OCI-LY7 (cell line): ENCODE results near the gene CXCL1. TPM values are rescaled to one million over a fixed set of nuclear protein-coding genes. Genes with fewer than 3 reads are reported as not detected.

ENCODE experiments used
- BruUV-seq: library from RNA; stranded (reverse); fragments of 400-500 nt; replicated peaks from 2 replicates; lab custom pipeline; 2021; lab: Mats Ljungman, UMichigan
- CTCF ChIA-PET: fragments of 300-600 bp; sonication (Branson Sonifier 250); formaldehyde crosslinking; loops from one replicate; lab custom pipeline; 2022; ENCODE audit warnings: antibody characterized with exemption; ENCODE audit not compliant: unreplicated experiment; lab: Charles Lee
- POLR2A ChIA-PET: fragments of 300-600 bp; sonication (Branson Sonifier 250); formaldehyde crosslinking; loops from one replicate; lab custom pipeline; 2022; ENCODE audit warnings: antibody characterized with exemption; lab: Charles Lee
- DNase-seq: peaks from one replicate; pipeline ENCODE4 v3.0.0-alpha.2; 2015; ENCODE audit warnings: low spot score
- H2AFZ ChIP-seq: fragments of 200-600 bp; sonication (generic), shearing (Covaris generic); 2 replicates; pipeline ENCODE4 v1.6.1; 2014; ENCODE audit warnings: mild to moderate bottlenecking, antibody characterized with exemption, low read length, moderate library complexity
- H3K27ac ChIP-seq: fragments of 200-600 bp; sonication (generic); 2 replicates; pipeline ENCODE4 v1.5.1; 2014; ENCODE audit warnings: mixed run types, low read depth, mild to moderate bottlenecking, moderate library complexity, low read length, inconsistent platforms; ENCODE audit not compliant: poor library complexity, severe bottlenecking
- H3K36me3 ChIP-seq: fragments of 200-600 bp; sonication (generic); 2 replicates; pipeline ENCODE4 v1.6.1; 2014; ENCODE audit warnings: mild to moderate bottlenecking, antibody characterized with exemption, low read length, moderate library complexity, mixed read lengths; ENCODE audit not compliant: insufficient read depth
- H3K4me1 ChIP-seq: fragments of 200-600 bp; sonication (generic); 2 replicates; pipeline ENCODE4 v1.5.1; 2014; ENCODE audit warnings: mild to moderate bottlenecking, low read length; ENCODE audit not compliant: insufficient read depth, poor library complexity, severe bottlenecking
- H3K4me2 ChIP-seq: fragments of 200-600 bp; sonication (generic); 2 replicates; pipeline ENCODE4 v1.6.1; 2014; ENCODE audit warnings: mild to moderate bottlenecking, low read length
- H3K4me3 ChIP-seq: fragments of 200-600 bp; sonication (generic); 2 replicates; pipeline ENCODE4 v1.5.1; 2014; ENCODE audit warnings: mild to moderate bottlenecking, low read depth, low read length; ENCODE audit not compliant: poor library complexity, severe bottlenecking
- H3K79me2 ChIP-seq: fragments of 200-600 bp; sonication (generic); 2 replicates; pipeline ENCODE4 v1.6.1; 2016; ENCODE audit warnings: low read depth, mild to moderate bottlenecking, low read length, moderate library complexity, mixed read lengths; ENCODE audit not compliant: insufficient read depth
- H3K9me2 ChIP-seq: fragments of 200-600 bp; sonication (generic); 2 replicates; pipeline ENCODE4 v1.6.1; 2016; ENCODE audit warnings: mild to moderate bottlenecking, low read length, mixed read lengths; ENCODE audit not compliant: insufficient read depth
- H3K9me3 ChIP-seq: fragments of 200-600 bp; sonication (generic); 2 replicates; pipeline ENCODE4 v1.6.1; 2014; ENCODE audit warnings: mild to moderate bottlenecking, mixed run types, low read length, mixed read lengths
- H4K20me1 ChIP-seq: fragments of 200-600 bp; sonication (generic); 2 replicates; pipeline ENCODE4 v1.6.1; 2014; ENCODE audit warnings: mild to moderate bottlenecking, antibody characterized with exemption, low read length, moderate library complexity, mixed read lengths; ENCODE audit not compliant: insufficient read depth
- CTCF ChIP-seq: fragments of 200-600 bp; sonication (generic); conservative IDR thresholded peaks from 2 replicates; pipeline ENCODE4 v1.5.1; 2014; ENCODE audit warnings: mild to moderate bottlenecking, antibody characterized with exemption, low read length, moderate library complexity, mixed read lengths
- EZH2phosphoT487 ChIP-seq: fragments of 200-600 bp; sonication (generic); IDR thresholded peaks from 2 replicates; pipeline ENCODE4 v1.6.1; 2018; ENCODE audit warnings: low read depth, borderline replicate concordance, mild to moderate bottlenecking, mixed run types, antibody characterized with exemption, low read length, moderate library complexity, mixed read lengths
- intact Hi-C: fragments of 100-400 bp; cut with micrococcal nuclease; formaldehyde crosslinking; loops from one replicate; pipeline ENCODE4 v1.10.0; 2022; ENCODE audit not compliant: unreplicated experiment
- total RNA-seq, 2 experiments: library from RNA; depleted of rRNA in 1 of 2; stranded (reverse); fragments of >200 nt in 1 of 2; shearing (Covaris generic) in 1 of 2; gene quantifications; 2 replicates each; pipeline ENCODE4 v1.2.3, GENCODE V29; 2014 to 2022

The CXCL1 gene
- total RNA-seq, 2 experiments from 2014 or later: not detected

DNA sequence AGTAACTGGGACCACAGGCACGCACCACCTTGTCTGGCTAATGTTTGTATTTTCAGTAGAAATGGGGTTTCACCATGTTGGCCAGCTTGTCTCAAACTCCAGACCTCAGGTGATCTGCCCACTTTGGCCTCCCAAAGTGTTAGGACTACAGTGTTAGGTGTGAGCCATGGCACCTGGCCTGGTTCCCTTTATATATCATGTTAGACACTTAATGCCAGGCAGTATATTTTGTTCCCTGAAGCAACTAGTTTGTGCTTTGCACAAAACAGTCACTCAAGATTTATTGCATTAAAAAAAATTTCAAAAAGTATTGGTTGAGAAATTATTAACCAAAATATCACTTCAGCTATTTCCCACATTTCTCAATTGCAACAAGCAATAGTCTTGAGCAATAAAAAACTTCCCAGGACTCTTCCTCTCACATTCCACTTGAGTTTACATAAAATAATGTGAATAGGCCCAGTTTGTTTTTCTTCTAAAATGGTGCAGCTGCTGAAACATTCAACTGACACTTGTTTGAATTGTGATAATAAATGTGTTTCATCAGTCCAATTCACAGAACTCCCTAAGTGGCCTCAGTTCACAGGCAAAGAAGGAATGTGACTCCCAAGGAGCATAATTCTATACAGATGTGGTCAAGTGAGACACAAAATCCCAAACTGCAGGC lies 22.7 kb downstream of the CXCL1 start:
- no peak for TF ChIP-seq CTCF
- no peak for TF ChIP-seq EZH2phosphoT487
- Histone ChIP-seq H3K4me1 (no peaks in the 10 kb centered on the region), H2AFZ (no peak overlapping the region), H3K4me3 (no peak overlapping the region), H3K9me3 (no peaks in the 10 kb centered on the region), H3K27ac (no peak overlapping the region), H3K79me2 (no peaks in the 10 kb centered on the region), H3K4me2 (no peak overlapping the region), H4K20me1 (no peaks in the 10 kb centered on the region), H3K36me3 (no peaks in the 10 kb centered on the region), H3K9me2 (no peaks in the 10 kb centered on the region)
- POLR2A ChIA-PET: no interaction called here
- intact Hi-C loops: no loop called here
- CTCF ChIA-PET: no interaction called here
- no peak for DNase-seq
- BruUV-seq: no TSS peak

DNA sequence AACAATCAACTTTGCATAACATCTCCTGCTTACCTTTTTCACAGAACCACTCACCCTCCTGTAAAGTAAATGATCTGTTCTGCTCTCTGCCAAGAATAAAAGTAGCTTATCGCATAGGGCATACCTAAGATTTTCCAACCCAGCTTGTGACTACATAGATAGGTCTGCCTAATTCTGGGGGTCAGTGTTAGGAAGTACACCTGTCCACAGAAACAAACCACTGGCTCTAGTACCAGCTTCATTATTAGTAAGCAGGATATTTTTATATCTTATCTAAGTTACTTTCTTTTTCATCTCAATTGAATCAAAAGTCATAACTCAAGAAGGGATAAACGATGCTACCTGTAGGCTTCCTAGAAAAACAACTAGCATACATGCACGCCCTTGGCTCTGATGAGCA lies 23.8 kb downstream of the CXCL1 start:
- H3K9me3 ChIP-seq: no peaks in the 10 kb centered on the region
- no peaks in the 10 kb centered on the region for H4K20me1 ChIP-seq
- no TSS peak for BruUV-seq
- H3K9me2 ChIP-seq: no peaks in the 10 kb centered on the region
- CTCF ChIA-PET: no interaction called here
- H3K79me2 ChIP-seq: no peaks in the 10 kb centered on the region
- DNase-seq: no peak
- H3K4me3 ChIP-seq: no peak overlapping the region
- no peak overlapping the region for H2AFZ ChIP-seq
- no peaks in the 10 kb centered on the region for H3K36me3 ChIP-seq
- POLR2A ChIA-PET: interaction anchor here (0.6 kb wide), 1 partner anchor 550 kb away, joined by 4 read pairs; no protein-coding TSS in a partner anchor
- H3K4me2 ChIP-seq: no peak overlapping the region
- no peak for TF ChIP-seq EZH2phosphoT487
- TF ChIP-seq CTCF: no peak
- no peak overlapping the region for H3K27ac ChIP-seq
- intact Hi-C loops: no loop called here
- H3K4me1 ChIP-seq: no peaks in the 10 kb centered on the region

DNA sequence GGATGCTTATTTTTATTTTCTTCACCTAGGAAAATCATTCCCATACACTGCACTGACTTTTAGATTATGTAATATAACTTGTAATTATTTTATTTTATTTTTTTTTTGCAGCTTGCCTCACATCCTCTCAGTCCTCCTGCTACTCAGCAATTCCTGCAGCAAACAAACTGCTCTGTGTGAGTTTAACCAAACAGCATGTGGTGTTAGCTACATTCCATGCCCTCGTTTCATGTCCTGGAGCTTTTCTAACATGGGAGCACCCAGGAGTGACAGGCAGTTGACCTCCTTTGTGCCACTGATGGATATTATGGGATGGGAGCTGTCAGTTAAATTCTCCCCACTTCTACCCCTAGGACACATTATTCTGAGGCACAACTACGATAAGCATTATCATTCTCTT lies 24.8 kb downstream of the CXCL1 start:
- Histone ChIP-seq H3K4me3 (no peak overlapping the region), H3K9me2 (no peaks in the 10 kb centered on the region), H3K27ac (no peak overlapping the region), H3K79me2 (no peaks in the 10 kb centered on the region), H3K36me3 (no peaks in the 10 kb centered on the region), H2AFZ (no peak overlapping the region), H3K9me3 (no peaks in the 10 kb centered on the region), H4K20me1 (no peaks in the 10 kb centered on the region), H3K4me2 (no peak overlapping the region), H3K4me1 (no peaks in the 10 kb centered on the region)
- POLR2A ChIA-PET: no interaction called here
- CTCF ChIA-PET: no interaction called here
- DNase-seq: no peak
- TF ChIP-seq CTCF (no peak), EZH2phosphoT487 (no peak)
- no TSS peak for BruUV-seq
- intact Hi-C loops: no loop called here
